ENCODE data around the gene LRRC56.

LRRC56 gene

GRCh38 chr11:539971-540481 is 2.7 kb downstream of the LRRC56 start:
- no peak overlapping the region for H3K4me3 ChIP-seq (replicated peaks; ENCODE audit: insufficient read depth, low read length)
- TF ChIP-seq, protein P1, sequence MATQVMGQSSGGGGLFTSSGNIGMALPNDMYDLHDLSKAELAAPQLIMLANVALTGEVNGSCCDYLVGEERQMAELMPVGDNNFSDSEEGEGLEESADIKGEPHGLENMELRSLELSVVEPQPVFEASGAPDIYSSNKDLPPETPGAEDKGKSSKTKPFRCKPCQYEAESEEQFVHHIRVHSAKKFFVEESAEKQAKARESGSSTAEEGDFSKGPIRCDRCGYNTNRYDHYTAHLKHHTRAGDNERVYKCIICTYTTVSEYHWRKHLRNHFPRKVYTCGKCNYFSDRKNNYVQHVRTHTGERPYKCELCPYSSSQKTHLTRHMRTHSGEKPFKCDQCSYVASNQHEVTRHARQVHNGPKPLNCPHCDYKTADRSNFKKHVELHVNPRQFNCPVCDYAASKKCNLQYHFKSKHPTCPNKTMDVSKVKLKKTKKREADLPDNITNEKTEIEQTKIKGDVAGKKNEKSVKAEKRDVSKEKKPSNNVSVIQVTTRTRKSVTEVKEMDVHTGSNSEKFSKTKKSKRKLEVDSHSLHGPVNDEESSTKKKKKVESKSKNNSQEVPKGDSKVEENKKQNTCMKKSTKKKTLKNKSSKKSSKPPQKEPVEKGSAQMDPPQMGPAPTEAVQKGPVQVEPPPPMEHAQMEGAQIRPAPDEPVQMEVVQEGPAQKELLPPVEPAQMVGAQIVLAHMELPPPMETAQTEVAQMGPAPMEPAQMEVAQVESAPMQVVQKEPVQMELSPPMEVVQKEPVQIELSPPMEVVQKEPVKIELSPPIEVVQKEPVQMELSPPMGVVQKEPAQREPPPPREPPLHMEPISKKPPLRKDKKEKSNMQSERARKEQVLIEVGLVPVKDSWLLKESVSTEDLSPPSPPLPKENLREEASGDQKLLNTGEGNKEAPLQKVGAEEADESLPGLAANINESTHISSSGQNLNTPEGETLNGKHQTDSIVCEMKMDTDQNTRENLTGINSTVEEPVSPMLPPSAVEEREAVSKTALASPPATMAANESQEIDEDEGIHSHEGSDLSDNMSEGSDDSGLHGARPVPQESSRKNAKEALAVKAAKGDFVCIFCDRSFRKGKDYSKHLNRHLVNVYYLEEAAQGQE (IDR thresholded peaks at IDR 0.05; ENCODE audit: insufficient replicate concordance, low read depth): no peak
- no peak for TF ChIP-seq POLR2AphosphoS5 (IDR thresholded peaks at IDR 0.05; ENCODE audit: low read depth)
- TF ChIP-seq GABPA (IDR thresholded peaks at IDR 0.05; ENCODE audit: low read depth): no peak
- no peak for TF ChIP-seq SPI1 (IDR thresholded peaks at IDR 0.05; ENCODE audit: borderline replicate concordance, low read depth)
- TF ChIP-seq, protein P2, sequence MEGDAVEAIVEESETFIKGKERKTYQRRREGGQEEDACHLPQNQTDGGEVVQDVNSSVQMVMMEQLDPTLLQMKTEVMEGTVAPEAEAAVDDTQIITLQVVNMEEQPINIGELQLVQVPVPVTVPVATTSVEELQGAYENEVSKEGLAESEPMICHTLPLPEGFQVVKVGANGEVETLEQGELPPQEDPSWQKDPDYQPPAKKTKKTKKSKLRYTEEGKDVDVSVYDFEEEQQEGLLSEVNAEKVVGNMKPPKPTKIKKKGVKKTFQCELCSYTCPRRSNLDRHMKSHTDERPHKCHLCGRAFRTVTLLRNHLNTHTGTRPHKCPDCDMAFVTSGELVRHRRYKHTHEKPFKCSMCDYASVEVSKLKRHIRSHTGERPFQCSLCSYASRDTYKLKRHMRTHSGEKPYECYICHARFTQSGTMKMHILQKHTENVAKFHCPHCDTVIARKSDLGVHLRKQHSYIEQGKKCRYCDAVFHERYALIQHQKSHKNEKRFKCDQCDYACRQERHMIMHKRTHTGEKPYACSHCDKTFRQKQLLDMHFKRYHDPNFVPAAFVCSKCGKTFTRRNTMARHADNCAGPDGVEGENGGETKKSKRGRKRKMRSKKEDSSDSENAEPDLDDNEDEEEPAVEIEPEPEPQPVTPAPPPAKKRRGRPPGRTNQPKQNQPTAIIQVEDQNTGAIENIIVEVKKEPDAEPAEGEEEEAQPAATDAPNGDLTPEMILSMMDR (IDR thresholded peaks at IDR 0.05; ENCODE audit: insufficient read depth, low read length): no peak
- no peak for DNase-seq (ENCODE audit: low read depth in 1 of 2, low spot score in 1 of 2)
- no peaks in the 10 kb centered on the region for H3K27me3 ChIP-seq (ENCODE audit: insufficient read depth, poor library complexity, severe bottlenecking)
- no peak overlapping the region for H3K27ac ChIP-seq (replicated peaks)

- Histone ChIP-seq H3K4me3 (replicated peaks; ENCODE audit: insufficient read depth, low read length) (no peak overlapping the region), H3K27me3 (ENCODE audit: insufficient read depth, poor library complexity, severe bottlenecking) (no peaks in the 10 kb centered on the region), H3K27ac (replicated peaks) (no peak overlapping the region)
- TF ChIP-seq SPI1 (IDR thresholded peaks at IDR 0.05; ENCODE audit: borderline replicate concordance, low read depth): no peak
- TF ChIP-seq, protein P1 (IDR thresholded peaks at IDR 0.05; ENCODE audit: insufficient replicate concordance, low read depth): no peak
- no peak for TF ChIP-seq POLR2AphosphoS5 (IDR thresholded peaks at IDR 0.05; ENCODE audit: low read depth)
- TF ChIP-seq GABPA (IDR thresholded peaks at IDR 0.05; ENCODE audit: low read depth): no peak
- TF ChIP-seq, protein P2 (IDR thresholded peaks at IDR 0.05; ENCODE audit: insufficient read depth, low read length): no peak
- no peak for DNase-seq (ENCODE audit: low read depth in 1 of 2, low spot score in 1 of 2)
Measured at GRCh38 chr11:540583-541432, 3.5 kb downstream of the LRRC56 start.

DNA sequence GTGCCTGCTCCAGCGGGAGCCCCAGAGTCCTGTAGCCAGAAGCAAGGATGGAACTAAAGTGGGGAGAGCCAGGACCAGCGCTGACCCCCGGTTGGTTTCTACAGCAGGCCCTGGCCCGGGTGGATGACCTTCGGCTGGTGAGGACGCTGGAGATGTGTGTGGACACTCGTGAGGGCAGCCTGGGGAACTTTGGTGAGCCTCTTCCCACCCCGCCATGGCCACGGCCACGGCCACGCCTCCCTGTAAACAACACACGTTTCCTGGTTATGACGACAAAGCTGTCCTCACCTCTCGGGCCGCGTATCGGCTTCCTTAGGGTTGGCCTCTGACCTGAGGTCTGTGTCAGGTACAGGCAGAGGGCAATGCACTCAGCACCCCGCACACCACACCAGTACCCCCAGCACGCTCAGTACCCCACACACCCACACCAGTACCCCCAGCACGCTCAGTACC is 4.1 kb downstream of the LRRC56 start:
- Histone ChIP-seq H3K4me3 (replicated peaks; ENCODE audit: insufficient read depth, low read length) (no peak overlapping the region), H3K27me3 (ENCODE audit: insufficient read depth, poor library complexity, severe bottlenecking) (no peaks in the 10 kb centered on the region), H3K27ac (replicated peaks) (no peak overlapping the region)
- no peak for DNase-seq (ENCODE audit: low read depth in 1 of 2, low spot score in 1 of 2)
- TF ChIP-seq, protein P2 (IDR thresholded peaks at IDR 0.05; ENCODE audit: insufficient read depth, low read length): no peak
- no peak for TF ChIP-seq POLR2AphosphoS5 (IDR thresholded peaks at IDR 0.05; ENCODE audit: low read depth)
- TF ChIP-seq GABPA (IDR thresholded peaks at IDR 0.05; ENCODE audit: low read depth): no peak
- TF ChIP-seq, protein P1 (IDR thresholded peaks at IDR 0.05; ENCODE audit: insufficient replicate concordance, low read depth): no peak
- TF ChIP-seq SPI1 (IDR thresholded peaks at IDR 0.05; ENCODE audit: borderline replicate concordance, low read depth): no peak

All from HL-60 (cell line).